RWPE2 (cell line): ENCODE results near the gene CD5L.
A peak's percentile ranks its signal among the peaks of the same experiment; 100 is the strongest.

Experiments
- ATAC-seq: fragments of 200-7000 bp; cut with Tn5 transposase; 3 replicates; pipeline ENCODE4 v1.9.1; 2021; ENCODE audit warnings: low read depth
- DNase-seq: peaks from one replicate; pipeline ENCODE4 v3.0.0-alpha.2; 2020; ENCODE audit warnings: low spot score
- H3K27ac ChIP-seq: fragments of 450-650 bp; 2 replicates; pipeline ENCODE4 v1.5.1; 2017; ENCODE audit warnings: mild to moderate bottlenecking; ENCODE audit not compliant: poor library complexity, severe bottlenecking
- H3K27me3 ChIP-seq: fragments of 250-450 bp; sonication (Bioruptor Pico); 2 replicates; pipeline ENCODE4 v1.5.1; 2021; ENCODE audit warnings: mild to moderate bottlenecking, moderate library complexity; ENCODE audit not compliant: insufficient read depth, poor library complexity, severe bottlenecking
- H3K36me3 ChIP-seq: fragments of 250-450 bp; sonication (Bioruptor Pico); 2 replicates; pipeline ENCODE4 v1.5.1; 2020; ENCODE audit warnings: low read depth, mild to moderate bottlenecking, moderate library complexity
- H3K4me1 ChIP-seq: fragments of 250-450 bp; sonication (Bioruptor Pico); 2 replicates; pipeline ENCODE4 v1.5.1; 2021; ENCODE audit warnings: mild to moderate bottlenecking, moderate library complexity; ENCODE audit not compliant: insufficient read depth, poor library complexity, severe bottlenecking
- H3K4me3 ChIP-seq: fragments of 250-450 bp; sonication (Bioruptor Pico); 2 replicates; pipeline ENCODE4 v1.5.1; 2021; ENCODE audit warnings: mild to moderate bottlenecking, moderate library complexity; ENCODE audit not compliant: severe bottlenecking
- H3K9me3 ChIP-seq: fragments of 250-450 bp; sonication (Bioruptor Pico); 2 replicates; pipeline ENCODE4 v1.5.1; 2021; ENCODE audit warnings: mild to moderate bottlenecking, moderate library complexity; ENCODE audit not compliant: severe bottlenecking
- TF ChIP-seq, protein P1 (sequence below): fragments of 450-650 bp; IDR thresholded peaks from one replicate; pipeline ENCODE4 v1.5.1; 2017; ENCODE audit warnings: mild to moderate bottlenecking, moderate library complexity; ENCODE audit not compliant: poor library complexity, severe bottlenecking

The CD5L gene

GRCh38 chr1:157841708-157842107, at the start of gene CD5L:
TSS of gene CD5L (minus strand) at chr1:157841808. CDS start at chr1:157841701, 107 bp downstream.
- Histone ChIP-seq H3K9me3 (no peaks in the 10 kb centered on the region), H3K4me1 (no peaks in the 10 kb centered on the region), H3K27ac (no peak within 1 kb of the TSS), H3K4me3 (no peak within 1 kb of the TSS), H3K27me3 (peaks cover 5% of the 10 kb centered on the region), H3K36me3 (no peaks in the 10 kb centered on the region)
- ATAC-seq (no peak), DNase-seq (no peak)
- TF ChIP-seq, protein P1, sequence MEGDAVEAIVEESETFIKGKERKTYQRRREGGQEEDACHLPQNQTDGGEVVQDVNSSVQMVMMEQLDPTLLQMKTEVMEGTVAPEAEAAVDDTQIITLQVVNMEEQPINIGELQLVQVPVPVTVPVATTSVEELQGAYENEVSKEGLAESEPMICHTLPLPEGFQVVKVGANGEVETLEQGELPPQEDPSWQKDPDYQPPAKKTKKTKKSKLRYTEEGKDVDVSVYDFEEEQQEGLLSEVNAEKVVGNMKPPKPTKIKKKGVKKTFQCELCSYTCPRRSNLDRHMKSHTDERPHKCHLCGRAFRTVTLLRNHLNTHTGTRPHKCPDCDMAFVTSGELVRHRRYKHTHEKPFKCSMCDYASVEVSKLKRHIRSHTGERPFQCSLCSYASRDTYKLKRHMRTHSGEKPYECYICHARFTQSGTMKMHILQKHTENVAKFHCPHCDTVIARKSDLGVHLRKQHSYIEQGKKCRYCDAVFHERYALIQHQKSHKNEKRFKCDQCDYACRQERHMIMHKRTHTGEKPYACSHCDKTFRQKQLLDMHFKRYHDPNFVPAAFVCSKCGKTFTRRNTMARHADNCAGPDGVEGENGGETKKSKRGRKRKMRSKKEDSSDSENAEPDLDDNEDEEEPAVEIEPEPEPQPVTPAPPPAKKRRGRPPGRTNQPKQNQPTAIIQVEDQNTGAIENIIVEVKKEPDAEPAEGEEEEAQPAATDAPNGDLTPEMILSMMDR, result no peak

DNA sequence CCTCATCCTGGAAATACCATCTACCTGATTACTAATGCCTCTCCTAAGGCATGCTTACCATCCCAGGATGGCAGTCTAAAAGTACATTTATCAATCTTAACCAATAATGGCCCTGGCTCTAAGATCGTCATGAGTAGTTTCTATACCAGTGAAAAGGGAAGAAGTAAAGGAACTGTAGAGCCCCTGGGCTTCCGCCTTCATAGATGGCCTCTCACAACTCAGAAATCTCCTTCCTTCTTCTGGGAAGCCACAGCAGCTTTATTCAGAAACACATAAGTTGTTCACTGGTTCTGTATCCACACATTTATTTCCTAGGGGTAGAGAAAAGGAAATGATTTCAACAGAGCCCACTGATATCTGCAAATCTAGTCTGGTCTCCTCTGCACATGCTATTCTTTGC, 41.0 kb upstream of the CD5L start:
- Histone ChIP-seq H3K27ac (no peak overlapping the region), H3K9me3 (no peaks in the 10 kb centered on the region), H3K4me3 (no peak overlapping the region), H3K36me3 (no peaks in the 10 kb centered on the region), H3K27me3 (peaks cover 20% of the 10 kb centered on the region), H3K4me1 (no peaks in the 10 kb centered on the region)
- TF ChIP-seq, protein P1, result no peak
- ATAC-seq, result no peak
- no peak for DNase-seq

GRCh38 chr1:157880621-157881020, 39.0 kb upstream of the CD5L start:
- no peak for DNase-seq
- no peak overlapping the region for H3K4me3 ChIP-seq
- no peak for ATAC-seq
- H3K27ac ChIP-seq, result no peak overlapping the region
- H3K27me3 ChIP-seq, result peaks cover 18% of the 10 kb centered on the region
- no peaks in the 10 kb centered on the region for H3K36me3 ChIP-seq
- TF ChIP-seq, protein P1, result no peak
- H3K9me3 ChIP-seq, result no peaks in the 10 kb centered on the region
- H3K4me1 ChIP-seq, result no peaks in the 10 kb centered on the region

DNA sequence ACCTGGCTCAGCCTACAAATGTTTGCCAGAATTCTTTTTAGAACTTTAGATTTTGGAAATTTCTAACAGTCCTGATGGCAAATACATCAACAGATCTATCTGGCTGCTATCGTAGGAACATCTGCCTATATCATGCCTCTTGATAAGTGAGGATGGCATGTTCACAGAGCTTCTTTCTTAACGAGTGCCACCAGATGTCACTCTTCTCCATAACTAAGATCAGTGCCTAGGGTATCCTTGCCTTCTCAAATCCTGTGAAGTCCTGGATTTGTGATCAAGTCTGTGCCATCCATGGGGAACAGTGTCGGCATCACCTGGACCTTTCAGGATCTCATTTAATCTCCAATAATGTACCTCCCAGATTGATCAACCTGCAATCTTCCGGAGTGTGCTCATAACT, 36.5 kb upstream of the CD5L start:
- no peaks in the 10 kb centered on the region for H3K36me3 ChIP-seq
- no peak overlapping the region for H3K4me3 ChIP-seq
- H3K27ac ChIP-seq, result no peak overlapping the region
- H3K4me1 ChIP-seq, result no peaks in the 10 kb centered on the region
- DNase-seq (no peak), ATAC-seq (peak; percentile 78; the same call in 2 of the 3 replicates)
- peaks cover 21% of the 10 kb centered on the region for H3K27me3 ChIP-seq
- TF ChIP-seq, protein P1, result peak; percentile 49
- no peaks in the 10 kb centered on the region for H3K9me3 ChIP-seq

DNA sequence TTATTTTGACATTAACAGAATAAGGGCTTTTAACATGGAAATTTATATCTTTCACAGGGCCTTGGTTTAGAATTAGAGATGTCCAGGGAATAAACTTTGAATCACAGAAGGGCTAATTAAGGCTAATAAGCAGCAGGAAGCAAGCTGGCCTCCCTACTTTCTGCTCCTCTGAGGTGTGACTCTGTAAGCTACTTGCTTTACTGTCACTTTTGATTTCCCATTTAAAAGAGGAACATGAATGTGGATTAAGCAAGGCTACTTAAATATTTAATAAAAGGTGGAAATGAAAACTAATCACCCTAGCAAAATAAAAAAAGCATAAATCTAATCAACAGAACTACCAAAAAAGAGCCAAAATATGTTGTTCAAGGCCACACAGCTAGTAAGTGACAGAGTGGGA, 28.9 kb upstream of the CD5L start:
- TF ChIP-seq, protein P1, result no peak
- DNase-seq, result no peak
- Histone ChIP-seq H3K4me3 (no peak overlapping the region), H3K4me1 (no peaks in the 10 kb centered on the region), H3K36me3 (no peaks in the 10 kb centered on the region), H3K27ac (no peak overlapping the region), H3K27me3 (peaks cover 23% of the 10 kb centered on the region), H3K9me3 (no peaks in the 10 kb centered on the region)
- ATAC-seq, result no peak
